Activated T-cell treated with anti-CD3 and anti-CD28 coated beads, Interleukin-2, amount 50 U/mL, for 48 hours (primary cell): ENCODE measurements around the gene PPFIA1.
"Not testable (repeated sequence)": the region's sequence is repeated elsewhere in the genome, so short reads cannot be mapped to it uniquely, and the experiment has no call there.

ENCODE experiments used
- DNase-seq, 2 experiments: peaks; one replicate each; pipeline ENCODE4 v3.0.0-alpha.2; 2020

PPFIA1 gene

DNA sequence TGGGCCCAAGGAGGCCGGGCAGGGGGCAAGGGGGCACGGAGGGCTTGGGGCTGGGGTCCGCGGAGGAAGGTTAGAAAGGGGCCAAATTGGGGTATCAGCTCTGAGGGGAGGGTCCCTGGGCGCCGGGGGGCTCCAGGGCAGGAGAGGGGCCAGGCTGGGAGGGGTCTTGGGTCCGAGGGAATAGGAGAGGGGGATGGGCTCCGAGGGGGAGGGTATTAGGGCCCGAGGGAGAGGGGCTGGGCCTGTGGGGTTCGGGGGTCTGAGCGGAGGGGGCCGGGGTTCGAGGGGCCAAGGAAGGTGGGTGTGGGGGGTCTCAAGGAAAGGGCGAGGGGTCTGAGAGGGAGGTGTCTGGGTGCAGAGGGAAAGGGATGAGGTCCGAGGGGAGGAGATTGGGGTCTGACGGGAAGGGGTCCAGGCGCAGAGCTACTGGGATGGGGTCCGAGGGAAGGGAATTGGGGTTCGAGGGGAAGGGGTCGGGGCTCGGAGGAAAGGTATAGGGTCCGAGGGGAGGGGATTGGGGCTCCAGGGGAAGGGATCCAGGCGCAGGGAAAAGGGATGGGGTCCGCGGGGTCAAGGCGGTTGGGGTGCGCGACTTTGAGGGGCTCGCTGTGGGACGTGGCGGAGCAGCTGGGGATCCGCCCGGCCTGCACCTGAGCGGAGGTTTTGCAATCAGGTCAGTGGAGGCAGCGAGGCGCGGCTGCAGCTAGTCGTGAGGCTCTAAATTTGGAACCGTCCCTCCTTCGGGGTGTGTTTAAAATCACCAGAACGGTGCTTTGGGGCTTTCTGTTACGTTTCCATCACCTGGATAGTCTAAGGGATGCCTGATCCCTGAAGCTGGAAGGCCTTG, 128.6 kb downstream of the PPFIA1 start:
- DNase-seq, result peak in 1 of 2 experiments; percentile 30

GRCh38 chr11:70399681-70400112, 129.2 kb downstream of the PPFIA1 start:
- DNase-seq, result peak in 1 of 2 experiments; percentile 23

DNA sequence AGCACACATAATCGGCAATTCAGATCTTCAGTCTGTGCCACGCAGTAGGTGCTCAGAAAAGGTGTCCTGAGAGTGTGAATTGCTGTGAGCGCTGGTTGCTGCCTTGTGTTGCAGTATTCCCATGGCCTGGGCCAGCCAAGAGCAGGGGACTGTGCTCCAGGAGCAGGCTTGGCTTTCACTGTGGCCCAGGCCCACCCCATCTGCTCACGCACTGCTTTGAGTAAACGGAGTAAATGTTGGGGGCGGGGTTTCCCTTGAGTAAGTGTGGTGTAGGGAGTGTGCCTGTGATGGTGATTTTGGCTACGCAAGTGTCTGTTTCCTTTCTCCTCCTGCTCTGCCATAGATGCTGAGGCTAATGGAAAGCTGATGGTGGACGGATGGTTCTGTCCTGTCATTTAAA, 130.2 kb downstream of the PPFIA1 start:
- no peak for DNase-seq

DNA sequence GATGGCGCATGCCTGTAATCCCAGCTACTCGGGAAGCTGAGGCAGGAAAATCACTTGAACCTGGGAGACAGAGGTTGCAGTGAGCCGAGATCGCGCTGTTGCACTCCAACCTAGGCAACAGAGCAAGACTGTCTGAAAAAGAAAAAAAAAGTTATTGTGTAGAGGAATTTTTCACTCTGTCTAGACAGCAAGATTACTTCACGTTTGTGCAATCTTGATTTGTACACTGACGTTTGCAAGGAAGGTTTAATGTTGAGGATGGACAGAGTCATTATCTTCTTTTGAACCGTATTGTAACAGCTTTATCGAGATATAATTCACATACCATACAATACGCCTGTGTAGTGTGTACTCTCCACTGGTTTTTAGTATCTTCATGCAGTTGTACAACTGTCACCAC, 131.5 kb downstream of the PPFIA1 start:
- DNase-seq, result no peak

GRCh38 chr11:70402685-70403084, 132.2 kb downstream of the PPFIA1 start:
- DNase-seq, result no peak

DNA sequence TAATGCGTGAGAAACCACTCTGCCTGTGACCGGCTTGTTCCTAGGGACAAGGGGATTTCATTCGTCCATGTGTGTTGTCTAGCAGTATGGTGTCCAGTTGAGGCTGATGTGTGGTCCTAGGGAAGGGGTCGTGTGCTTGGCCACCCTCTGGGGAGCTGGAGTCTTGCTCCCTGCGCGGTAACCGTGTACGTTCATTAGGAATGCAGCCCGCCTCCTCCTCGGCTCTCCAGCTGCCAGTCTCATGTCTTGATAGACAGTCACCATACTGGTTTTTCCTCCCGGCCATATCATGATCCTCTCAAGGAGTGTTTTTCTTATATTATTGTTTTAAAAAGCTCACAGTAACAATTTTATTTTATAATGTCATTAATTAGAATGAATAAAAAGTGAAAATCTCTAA, 133.8 kb downstream of the PPFIA1 start:
- DNase-seq, result no peak

GRCh38 chr11:70405679-70406395, 135.3 kb downstream of the PPFIA1 start:
- DNase-seq, result no peak

GRCh38 chr11:70407121-70407520, 136.6 kb downstream of the PPFIA1 start:
- no peak for DNase-seq

DNA sequence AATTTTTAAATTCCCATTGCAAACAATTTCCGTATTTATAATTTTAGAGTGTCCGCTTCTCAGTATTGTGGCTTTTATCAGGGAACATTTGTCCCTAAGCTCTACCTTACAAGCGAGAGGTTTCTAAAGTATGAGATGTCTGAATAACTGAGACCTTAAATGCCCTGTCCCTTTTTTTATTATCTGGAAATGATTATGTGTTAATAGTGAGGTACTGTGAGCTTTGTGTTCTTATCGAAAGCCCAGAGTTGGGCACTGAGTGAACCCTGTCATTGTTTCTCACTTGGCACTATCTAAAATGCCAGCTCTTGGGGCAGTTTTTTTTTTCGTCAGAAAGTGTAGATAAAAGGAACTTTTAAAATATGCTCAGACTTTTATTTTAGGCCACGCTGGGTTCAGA, 137.3 kb downstream of the PPFIA1 start:
- no peak for DNase-seq

DNA sequence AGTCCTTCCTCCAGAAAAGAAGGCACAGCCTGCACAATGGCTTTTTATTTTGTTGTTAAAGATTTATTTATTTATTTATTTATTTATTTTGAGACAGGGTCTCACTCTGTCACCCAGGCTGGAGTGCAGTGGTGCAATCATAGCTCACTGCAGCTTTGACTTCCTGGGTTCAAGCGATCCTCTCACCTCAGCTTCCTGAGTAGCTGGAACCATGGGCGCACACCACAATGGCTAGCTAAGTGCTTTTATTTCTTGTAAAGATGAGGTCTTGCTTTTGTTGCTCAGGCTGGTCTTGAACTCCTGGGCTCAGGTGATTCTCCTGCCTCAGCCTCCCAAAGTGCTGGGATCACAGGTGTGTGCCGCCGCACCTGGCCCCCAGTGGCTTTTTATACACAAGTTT, 137.8 kb downstream of the PPFIA1 start:
- DNase-seq, result not testable (repeated sequence)

- DNase-seq, result no peak
These were observed 138.9 kb downstream of the PPFIA1 start for GRCh38 chr11:70409437-70409836.

- no peak for DNase-seq
These were observed 139.4 kb downstream of the PPFIA1 start for GRCh38 chr11:70409871-70410270.

- DNase-seq, result no peak
These were observed 140.1 kb downstream of the PPFIA1 start for GRCh38 chr11:70410276-70411205.

GRCh38 chr11:70411713-70412452, 141.4 kb downstream of the PPFIA1 start:
- DNase-seq, result no peak

GRCh38 chr11:70413151-70413550, 142.7 kb downstream of the PPFIA1 start:
- no peak for DNase-seq

- DNase-seq, result no peak
These were observed 144.0 kb downstream of the PPFIA1 start for GRCh38 chr11:70414341-70415100.

- no peak for DNase-seq
These were observed 144.7 kb downstream of the PPFIA1 start for GRCh38 chr11:70415191-70415590.

- DNase-seq, result no peak
These were observed 145.3 kb downstream of the PPFIA1 start for GRCh38 chr11:70415642-70416395.

GRCh38 chr11:70416881-70417280, 146.4 kb downstream of the PPFIA1 start:
- no peak for DNase-seq

GRCh38 chr11:70418130-70418529, 147.6 kb downstream of the PPFIA1 start:
- DNase-seq, result no peak
